Tongue (tissue), 2 donors: Measurements from ENCODE around the gene TLE7. TPM values are rescaled to one million over a fixed set of nuclear protein-coding genes. Genes with fewer than 3 reads are reported as not detected.

ENCODE experiments used
- DNase-seq: peaks from one replicate; pipeline ENCODE4 v3.0.0-alpha.2; 2015
- total RNA-seq: library from RNA; depleted of rRNA; stranded (reverse); fragments of >200 nt; gene quantifications from one replicate; pipeline ENCODE4 v1.2.3, GENCODE V29; 2014

TLE7 gene
- total RNA-seq, 1 donor from 2014 or later = not detected

- DNase-seq = peak; percentile 88
Measured at GRCh38 chr16:71412270-71413160, 29.3 kb downstream of the TLE7 start.

GRCh38 chr16:71410146-71410545 lies 31.7 kb downstream of the TLE7 start:
- no peak for DNase-seq

- DNase-seq = no peak
Measured at GRCh38 chr16:71409011-71409775, 32.7 kb downstream of the TLE7 start.

GRCh38 chr16:71408536-71408935 lies 33.3 kb downstream of the TLE7 start:
- DNase-seq = no peak

- DNase-seq = no peak
Measured at GRCh38 chr16:71407731-71408130, 34.1 kb downstream of the TLE7 start.

GRCh38 chr16:71406724-71407123 lies 35.1 kb downstream of the TLE7 start:
- DNase-seq = no peak

- DNase-seq = no peak
Measured at GRCh38 chr16:71406316-71406715, 35.5 kb downstream of the TLE7 start.

- no peak for DNase-seq
Measured at GRCh38 chr16:71404364-71404763, 37.5 kb downstream of the TLE7 start.

GRCh38 chr16:71402674-71403073 lies 39.2 kb downstream of the TLE7 start:
- no peak for DNase-seq

- no peak for DNase-seq
Measured at GRCh38 chr16:71402007-71402406, 39.8 kb downstream of the TLE7 start.

- DNase-seq = no peak
Measured at GRCh38 chr16:71399801-71400563, 41.9 kb downstream of the TLE7 start.

- no peak for DNase-seq
Measured at GRCh38 chr16:71396594-71396993, 45.3 kb downstream of the TLE7 start.

GRCh38 chr16:71389330-71389729 lies 52.5 kb downstream of the TLE7 start:
- DNase-seq = no peak

- DNase-seq = no peak
Measured at GRCh38 chr16:71387045-71387871, 54.6 kb downstream of the TLE7 start.

- no peak for DNase-seq
Measured at GRCh38 chr16:71384073-71384724, 57.7 kb downstream of the TLE7 start.

GRCh38 chr16:71383054-71383773 lies 58.6 kb downstream of the TLE7 start:
- DNase-seq = no peak

- no peak for DNase-seq
Measured at GRCh38 chr16:71380831-71381230, 61.0 kb downstream of the TLE7 start.
